Stimulated activated CD8-positive, alpha-beta memory T cell treated with anti-CD3 and anti-CD28 coated beads, Interleukin-7, amount 100 ng/mL, for 24 hours (primary cell): ENCODE results near the gene NDE1.
A peak's percentile ranks its signal among the peaks of the same experiment; 100 is the strongest.
"Not testable (repeated sequence)": the region's sequence is repeated elsewhere in the genome, so short reads cannot be mapped to it uniquely, and the experiment has no call there.

ENCODE experiments used
- DNase-seq: peaks from one replicate; pipeline ENCODE4 v3.0.0-alpha.2; 2020; ENCODE audit warnings: low read depth

Gene NDE1

GRCh38 chr16:15699819-15700218 is 49.8 kb downstream of the NDE1 start:
- no peak for DNase-seq

- DNase-seq: no peak
Measured at GRCh38 chr16:15701367-15701766, 51.3 kb downstream of the NDE1 start.

- DNase-seq: no peak
Measured at GRCh38 chr16:15701975-15702970, 52.2 kb downstream of the NDE1 start.

GRCh38 chr16:15703029-15703736 is 53.1 kb downstream of the NDE1 start:
- DNase-seq: no peak

- peak; percentile 69 for DNase-seq
Measured at GRCh38 chr16:15704545-15704987, 54.5 kb downstream of the NDE1 start.

- no peak for DNase-seq
Measured at GRCh38 chr16:15705064-15705565, 55.1 kb downstream of the NDE1 start.

- DNase-seq: no peak
Measured at GRCh38 chr16:15707332-15707731, 57.3 kb downstream of the NDE1 start.

GRCh38 chr16:15708096-15708495 is 58.1 kb downstream of the NDE1 start:
- no peak for DNase-seq

- no peak for DNase-seq
Measured at GRCh38 chr16:15708997-15709396, 59.0 kb downstream of the NDE1 start.

- DNase-seq: no peak
Measured at GRCh38 chr16:15714393-15715172, 64.5 kb downstream of the NDE1 start.

GRCh38 chr16:15715221-15715620 is 65.2 kb downstream of the NDE1 start:
- DNase-seq: no peak

GRCh38 chr16:15716694-15717447 is 66.8 kb downstream of the NDE1 start:
- no peak for DNase-seq

- DNase-seq: no peak
Measured at GRCh38 chr16:15721018-15721417, 71.0 kb downstream of the NDE1 start.

- DNase-seq: no peak
Measured at GRCh38 chr16:15723808-15724207, 73.8 kb downstream of the NDE1 start.

GRCh38 chr16:15725641-15726240 is 75.7 kb downstream of the NDE1 start:
- no peak for DNase-seq

- no peak for DNase-seq
Measured at GRCh38 chr16:15726715-15727114, 76.7 kb downstream of the NDE1 start.

- DNase-seq: not testable (repeated sequence)
Measured at GRCh38 chr16:15727697-15728096, 77.7 kb downstream of the NDE1 start.

- DNase-seq: no peak
Measured at GRCh38 chr16:15729152-15729551, 79.1 kb downstream of the NDE1 start.

GRCh38 chr16:15732416-15732815 is 82.4 kb downstream of the NDE1 start:
- no peak for DNase-seq

- DNase-seq: no peak
Measured at GRCh38 chr16:15735610-15736009, 85.6 kb downstream of the NDE1 start.

- DNase-seq: no peak
Measured at GRCh38 chr16:15736529-15736928, 86.5 kb downstream of the NDE1 start.
